OCI-M1 (cell line): ENCODE data around the gene TLR9.

ENCODE experiments used
- DNase-seq: peaks from one replicate; lab custom pipeline; 2025; lab: John Stamatoyannopoulos, UW

The TLR9 gene

DNA sequence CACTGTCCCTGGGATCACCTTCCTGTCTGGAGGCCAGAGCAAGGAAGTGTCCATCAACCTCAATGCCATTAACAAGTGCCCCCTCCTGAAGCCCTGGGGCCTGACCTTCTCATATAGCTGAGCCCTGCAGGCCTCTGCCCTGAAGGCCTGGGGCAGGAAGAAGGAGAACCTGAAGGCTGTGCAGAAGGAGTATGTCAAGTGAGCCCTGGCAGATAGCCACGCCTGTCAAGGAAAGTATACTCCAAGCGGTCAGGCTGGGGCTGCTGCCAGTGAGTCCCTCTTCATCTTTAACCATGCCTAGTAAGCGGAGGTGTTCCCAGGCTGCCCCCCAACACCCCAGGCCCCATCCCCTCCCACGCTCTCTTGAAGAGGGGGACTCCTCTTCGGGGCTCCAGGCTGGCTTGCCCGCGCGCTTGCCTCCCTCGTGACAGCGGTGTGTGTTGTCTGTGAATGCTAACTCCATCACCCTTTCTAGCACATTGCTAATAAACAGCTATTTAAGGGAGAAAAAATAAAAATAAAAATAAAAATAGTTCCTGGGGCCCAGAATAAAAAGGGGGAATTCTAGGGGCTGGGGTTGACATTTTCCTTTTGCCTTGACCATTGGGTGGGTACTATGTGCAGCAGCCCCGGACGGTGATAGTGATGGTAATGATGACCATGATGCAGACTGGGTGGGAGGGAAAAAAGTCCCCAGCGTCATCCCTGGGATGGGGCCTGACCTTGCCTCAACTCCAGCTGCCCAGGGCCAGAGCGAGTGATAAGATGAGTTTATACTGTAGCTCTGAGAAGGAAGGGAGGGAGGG, 30.8 kb downstream of the TLR9 start:
- no peak for DNase-seq

DNA sequence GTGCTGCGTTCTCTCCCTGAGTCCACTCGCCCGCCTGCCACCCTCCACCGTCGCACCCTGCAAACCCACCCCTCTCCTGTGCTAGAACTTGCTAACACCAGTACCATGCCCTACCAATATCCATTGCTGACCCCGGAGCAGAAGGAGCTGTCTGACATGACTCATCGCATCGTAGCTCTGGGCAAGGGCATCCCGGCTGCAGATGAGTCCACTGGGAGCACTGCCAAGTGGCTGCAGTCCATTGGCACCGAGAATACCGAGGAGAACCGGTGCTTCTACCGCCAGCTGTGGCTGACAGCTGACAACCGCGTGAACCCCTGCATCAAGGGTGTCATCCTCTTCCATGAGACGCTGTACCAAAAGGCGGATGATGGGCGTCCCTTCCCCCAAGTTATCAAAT, 32.4 kb downstream of the TLR9 start:
- DNase-seq = no peak

DNA sequence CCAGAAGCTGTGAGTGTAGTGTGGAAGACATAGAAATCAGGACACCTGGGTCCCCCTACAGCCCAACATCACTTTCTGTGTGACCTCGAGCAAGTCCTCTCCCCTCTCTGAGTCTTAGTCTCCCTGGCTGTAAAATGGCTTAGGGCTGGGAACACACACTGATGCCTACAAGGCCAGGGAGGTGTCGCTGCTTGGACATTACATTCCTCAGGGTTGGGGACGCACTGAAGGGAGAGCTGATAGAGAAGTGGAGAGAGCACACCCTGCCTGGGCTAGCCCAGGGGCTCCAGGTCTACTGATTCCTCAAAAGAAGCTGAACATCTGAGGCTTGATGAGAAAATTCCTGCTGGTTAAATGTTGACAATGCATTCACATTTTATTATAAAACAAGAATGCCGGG, 33.8 kb downstream of the TLR9 start:
- no peak for DNase-seq

DNA sequence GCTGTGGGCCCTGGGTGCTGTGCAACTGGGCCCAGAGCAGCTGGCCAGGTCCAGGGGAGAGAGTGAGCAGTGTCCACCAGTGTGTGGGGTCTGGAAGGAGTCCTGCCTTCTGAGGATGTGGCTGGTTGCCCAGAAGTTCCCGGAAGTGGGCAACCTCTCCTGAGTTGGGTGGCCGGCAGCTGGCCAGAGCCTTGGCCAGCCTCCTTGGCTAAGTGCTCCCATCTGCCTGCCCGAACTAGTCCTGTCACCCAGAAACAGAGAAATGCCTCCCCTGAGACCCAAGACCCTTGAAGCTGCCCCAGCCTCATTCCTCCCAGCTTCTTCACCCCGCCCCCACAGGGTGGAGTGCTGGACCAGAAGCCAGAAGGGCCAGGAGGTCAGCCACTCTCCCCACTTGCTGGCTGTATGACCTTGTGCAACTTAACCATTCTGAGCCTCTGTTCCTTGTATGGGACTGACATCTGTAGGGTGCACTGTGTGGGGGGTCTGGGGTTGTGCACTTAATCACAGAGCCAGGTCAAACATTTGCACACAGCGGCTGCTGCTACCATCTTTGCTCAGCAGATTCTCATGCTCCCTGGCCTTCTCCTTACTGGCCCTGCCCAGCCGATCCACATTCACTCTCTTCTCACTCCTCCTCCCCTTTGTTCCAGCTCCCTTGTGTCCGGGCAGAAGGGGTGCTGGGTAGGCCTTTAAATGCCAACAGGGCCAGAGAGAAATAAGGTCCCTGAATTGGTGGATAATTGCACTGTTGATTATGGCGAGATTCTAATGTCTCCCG, 35.0 kb downstream of the TLR9 start:
- peak; percentile 22 for DNase-seq

DNA sequence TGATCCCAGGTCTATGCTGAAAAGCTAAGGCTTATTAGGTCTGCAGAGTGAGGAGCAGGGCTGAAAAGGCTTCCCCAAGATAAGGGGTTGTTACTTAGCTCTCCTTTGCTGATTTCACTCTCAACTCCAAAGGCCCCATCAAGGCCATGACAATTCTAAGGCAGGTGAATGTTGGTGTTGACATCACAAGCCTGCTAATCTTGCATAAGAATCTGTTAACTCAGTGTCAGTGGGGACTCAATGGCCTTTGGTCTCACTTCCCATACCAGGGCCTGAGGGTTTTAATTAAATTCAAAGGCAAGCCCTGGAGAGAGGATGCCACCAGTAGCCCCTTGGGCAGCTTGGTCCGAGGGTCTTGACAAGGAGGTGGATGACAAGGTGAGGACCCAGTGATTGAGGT, 36.9 kb downstream of the TLR9 start:
- peak; percentile 49 for DNase-seq

DNA sequence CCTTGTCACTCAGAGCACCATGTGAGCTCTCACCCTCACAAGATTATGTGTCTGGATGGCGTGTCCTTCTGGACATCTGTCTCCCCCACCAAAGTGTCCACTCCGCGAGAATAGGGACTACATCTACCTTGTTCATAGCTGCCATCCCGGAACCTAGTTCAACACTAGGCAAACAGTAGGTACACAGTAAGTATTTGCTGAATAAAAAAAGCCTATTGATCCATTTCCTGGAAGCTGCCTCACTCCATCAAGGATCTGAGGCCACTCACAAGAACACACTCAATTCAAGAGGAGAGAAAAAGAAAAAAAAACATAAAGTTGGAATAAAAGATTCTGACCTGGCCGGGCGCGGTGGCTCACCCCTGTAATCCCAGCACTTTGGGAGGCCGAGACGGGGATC, 38.7 kb downstream of the TLR9 start:
- DNase-seq = no peak

DNA sequence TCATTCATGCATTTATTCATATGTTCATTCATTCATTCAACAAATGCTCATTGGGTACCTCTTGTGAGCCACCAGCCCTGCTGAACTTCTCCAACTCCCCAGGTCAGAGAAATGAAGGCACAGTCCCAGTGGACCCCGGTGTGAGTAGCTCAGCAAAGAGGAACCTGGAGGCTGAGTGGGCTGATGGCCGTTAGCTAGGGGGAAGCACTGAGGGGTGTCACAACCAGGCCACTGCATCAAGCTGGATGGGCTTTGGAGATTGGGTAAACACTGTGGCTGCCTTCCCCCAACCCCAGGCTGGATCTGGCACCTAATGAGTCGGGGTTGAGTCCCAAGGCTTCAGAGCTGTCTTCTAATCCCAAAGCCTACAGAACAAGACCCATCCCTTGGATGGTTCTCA, 39.6 kb downstream of the TLR9 start:
- peak; percentile 45 for DNase-seq

DNA sequence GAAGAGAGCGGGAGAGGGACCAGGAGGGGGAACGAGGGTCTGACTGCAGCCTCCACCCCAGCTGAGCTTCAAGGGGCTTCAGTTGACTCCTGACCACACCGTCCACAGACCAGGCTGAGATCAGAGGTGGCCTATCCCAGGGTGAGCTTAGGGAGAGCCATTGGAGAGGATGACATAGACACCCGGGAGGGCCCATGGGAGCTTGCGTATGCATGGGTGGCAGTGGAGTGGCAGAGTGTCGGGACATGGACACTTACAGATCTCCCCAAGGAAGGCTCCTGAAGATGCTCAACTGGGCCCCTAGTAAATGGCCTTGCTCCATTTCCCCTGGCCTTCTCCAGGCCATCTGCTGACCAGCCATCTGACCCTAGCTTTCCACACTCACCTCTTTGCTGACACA, 40.1 kb downstream of the TLR9 start:
- DNase-seq = no peak

DNA sequence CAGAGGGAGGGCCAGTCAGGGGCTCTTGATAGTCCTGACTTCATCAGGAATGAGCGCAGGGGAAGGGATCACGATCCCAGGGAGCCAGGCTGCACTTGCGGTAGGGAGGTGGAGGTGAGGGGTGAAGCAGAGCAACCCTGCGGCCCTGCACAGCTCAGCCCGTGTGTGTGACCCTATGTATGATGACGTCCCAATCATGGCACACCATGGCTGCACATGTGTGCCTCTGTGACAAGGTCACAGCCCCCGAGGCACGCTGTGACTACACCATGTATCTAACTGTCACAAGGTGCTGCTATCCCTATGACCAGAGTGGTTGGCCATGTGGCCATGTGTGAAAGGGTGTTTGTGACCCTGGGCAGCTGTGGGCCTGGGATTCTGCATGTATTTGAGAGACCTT, 40.8 kb downstream of the TLR9 start:
- DNase-seq = no peak

DNA sequence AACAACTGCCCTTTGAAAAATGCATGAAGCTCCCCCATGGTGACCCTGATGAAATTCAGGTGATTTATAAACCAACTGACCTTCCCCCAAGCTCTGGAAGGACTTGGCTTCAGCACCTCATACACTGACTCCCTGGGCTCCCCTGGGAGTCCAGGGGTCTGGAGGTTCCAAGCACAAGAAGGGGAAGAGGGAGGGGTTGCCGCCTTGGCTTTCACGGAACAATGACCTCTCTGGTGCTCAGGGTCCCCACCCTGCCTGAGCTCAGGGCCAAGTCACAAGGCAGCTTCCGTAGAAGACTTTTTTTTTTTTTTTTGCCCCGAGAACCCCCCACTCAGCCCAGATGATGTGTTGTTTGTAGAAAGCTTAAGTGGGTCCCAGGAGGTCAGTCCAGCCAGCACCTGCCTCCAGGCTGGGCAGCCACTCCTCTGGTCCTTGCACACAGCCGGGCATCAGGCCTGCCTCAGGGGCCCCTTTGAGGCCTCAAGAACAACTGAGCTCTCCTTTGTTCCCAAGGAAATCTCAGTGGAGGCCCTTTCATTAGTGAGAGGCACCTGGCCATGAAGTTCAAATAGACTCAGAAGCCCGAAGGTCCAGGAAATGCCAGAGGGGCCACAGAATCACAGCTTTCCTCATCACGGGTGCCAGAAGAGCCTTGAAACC, 41.5 kb downstream of the TLR9 start:
- DNase-seq = no peak

DNA sequence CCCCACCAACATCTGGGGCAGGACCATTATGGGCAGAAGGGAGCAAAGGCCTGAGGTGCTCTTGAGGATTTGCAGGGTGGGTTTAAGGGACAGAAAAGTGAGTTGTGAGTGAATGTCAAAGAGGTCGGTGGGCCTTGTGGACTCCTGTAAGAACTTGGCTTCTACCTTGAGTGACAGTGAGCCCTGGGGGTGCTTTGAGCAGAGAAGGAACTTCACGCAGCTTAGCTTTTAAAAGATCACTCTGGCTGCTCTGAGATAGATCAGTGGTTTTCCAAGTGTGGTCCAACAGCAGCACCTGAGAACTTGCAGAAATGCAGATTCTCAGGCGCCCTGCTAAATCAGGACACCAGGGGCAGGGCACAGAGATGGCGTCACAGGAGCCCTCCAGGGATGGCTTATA, 42.8 kb downstream of the TLR9 start:
- no peak for DNase-seq

DNA sequence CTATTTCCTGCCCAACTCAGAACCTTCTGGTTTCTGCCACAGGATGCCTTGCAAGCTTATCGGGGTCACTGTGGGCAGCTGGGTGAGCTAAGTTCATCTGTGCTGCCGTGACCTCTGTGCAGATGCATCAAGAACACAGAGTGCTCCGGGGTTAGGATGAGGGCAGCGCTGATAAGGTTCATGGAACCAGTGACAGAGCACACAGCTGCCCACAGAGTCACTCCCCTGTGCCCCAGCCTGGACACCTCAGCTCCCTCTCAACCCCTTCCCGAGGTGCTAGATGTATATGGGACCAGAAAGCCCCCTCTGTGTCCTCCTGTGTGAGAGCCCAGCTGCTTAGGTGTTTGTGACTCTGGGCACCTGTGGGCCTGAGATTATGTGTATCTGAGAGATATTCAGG, 43.2 kb downstream of the TLR9 start:
- peak; percentile 62 for DNase-seq

DNA sequence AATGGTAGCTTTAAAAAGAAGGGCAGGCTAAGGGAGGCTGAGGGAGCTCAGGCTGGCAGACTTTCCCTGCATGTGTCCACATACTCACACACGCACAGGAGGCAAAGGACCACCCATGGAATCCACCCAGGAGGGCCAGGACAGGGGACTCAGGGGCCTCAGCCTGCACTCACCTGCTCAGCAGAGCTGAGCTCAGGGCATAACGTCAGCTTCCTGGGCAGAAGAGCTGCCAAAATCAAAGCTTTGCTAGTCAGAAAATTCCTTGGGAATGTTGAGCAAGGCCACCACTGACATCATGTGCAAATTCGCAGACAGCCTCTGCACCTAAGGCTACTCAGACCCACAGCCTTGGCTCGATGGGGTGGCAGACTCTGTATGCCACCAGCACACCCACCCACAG, 43.9 kb downstream of the TLR9 start:
- no peak for DNase-seq

DNA sequence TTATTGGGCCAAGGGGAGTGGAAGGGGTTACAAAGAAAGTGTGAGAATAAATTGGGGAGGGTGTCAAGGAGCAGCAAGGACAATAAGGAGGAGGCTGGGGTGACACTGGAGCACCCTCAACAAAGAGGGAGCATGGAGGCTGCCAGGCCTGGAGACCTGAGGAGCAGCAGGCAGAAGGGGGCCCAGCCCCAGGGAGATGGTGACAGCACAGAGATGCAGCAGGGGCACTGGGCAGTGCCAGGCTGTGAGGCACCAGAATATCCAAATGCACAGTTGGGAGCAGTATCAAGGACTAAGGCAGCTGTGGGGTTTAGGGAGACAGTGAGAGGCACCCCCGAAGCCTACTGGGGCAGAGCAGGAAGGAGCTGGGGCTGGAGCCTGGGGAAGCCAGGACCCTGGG, 46.9 kb downstream of the TLR9 start:
- DNase-seq = no peak

DNA sequence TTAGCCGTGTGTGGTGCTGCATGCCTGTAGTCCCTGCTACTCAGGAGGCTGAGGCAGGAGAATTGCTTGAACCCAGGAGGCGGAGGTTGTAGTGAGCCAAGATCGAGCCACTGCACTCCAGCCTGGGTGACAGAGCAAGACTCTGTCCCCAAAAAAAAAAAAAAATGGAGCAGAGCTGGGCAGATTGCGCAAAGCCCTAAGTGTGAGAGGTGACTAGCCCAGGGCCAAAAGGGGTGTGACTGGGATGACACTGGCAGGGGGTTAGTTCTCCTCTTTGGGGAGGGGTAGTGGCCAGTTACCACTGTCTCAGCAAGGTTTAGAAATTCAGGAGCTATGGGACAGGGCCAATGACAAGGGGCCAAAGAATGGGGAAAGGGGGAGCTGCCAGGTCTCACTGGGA, 47.3 kb downstream of the TLR9 start:
- peak; percentile 14 for DNase-seq

DNA sequence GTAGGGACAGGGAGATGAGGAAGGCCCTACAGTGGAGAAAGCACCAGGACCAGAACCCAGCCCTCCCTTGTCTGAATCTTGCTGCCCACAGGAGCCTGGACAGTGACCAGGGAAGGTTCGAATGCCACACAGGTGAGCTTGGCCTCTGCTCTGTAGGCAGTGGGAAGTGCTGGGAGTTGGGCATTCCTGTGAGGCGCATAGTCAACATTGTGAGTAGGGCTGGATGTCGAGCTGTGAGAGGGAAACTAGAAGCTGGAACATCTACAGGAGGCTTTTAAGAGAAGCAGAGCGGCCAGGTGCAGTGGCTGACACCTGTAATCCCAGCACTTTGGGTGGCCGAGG, 47.8 kb downstream of the TLR9 start:
- DNase-seq = no peak

DNA sequence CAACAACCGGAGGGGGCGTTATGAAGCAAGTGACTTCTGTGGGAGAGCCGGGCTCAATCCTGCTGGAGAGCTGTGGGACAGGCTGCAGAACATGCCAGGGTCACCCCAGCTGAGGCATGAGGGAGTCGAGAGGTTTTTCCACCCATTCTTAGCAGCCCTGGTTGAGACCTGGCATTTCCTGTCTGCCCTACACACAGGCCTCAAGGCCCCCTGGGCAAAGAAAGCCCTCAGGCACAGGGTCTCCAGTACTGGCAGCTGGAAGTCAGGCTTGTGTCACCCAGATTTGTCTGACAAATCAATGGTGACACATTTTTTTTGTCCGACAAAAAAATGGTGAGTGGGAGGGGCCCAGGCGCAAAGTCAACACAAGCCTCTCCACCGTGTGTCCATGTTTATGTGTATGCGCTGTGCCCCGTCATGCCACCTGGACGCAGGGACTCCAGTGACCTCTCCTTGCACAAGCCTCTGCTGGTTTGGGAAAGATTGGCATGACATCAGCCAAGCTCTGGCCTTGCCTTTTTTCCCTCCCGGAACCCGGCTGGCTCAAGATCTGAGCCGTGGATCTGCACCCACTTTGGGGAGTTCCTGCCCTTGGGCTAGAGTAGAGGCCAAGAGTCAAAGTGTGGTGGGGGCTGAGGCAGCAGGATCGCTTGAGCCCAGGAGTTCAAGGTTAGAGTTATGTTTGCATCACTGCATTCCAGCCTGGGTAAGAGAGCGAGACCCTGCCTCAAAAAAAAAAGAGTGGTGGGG, 48.3 kb downstream of the TLR9 start:
- DNase-seq = no peak

DNA sequence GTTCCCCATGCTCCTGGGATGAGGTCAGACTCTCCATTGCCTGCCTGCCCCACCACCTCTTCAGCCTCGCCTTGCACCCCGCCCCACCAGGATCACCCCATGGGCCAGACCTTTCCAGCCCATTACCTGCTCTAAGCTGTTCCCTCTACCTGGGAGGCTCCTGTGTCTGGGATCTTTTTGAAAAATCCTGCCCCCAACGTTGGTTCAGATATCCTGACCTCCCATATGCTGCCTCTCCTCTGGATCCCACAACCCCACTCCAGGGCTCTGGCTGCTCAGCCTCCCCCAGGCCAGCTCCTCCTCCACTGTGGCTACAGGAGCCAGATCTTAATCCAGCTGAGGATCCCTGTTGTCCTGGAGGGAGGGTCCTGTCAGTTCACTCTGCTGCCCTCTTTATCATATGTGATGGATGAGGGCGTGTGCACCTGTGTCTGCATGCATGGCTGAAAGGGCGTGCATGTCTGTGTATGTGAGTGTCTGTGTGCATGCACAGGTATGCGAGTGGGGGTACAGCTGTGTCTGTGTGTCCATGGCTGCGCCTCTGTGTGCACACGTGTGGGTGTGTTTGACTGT, 49.2 kb downstream of the TLR9 start:
- DNase-seq = no peak

DNA sequence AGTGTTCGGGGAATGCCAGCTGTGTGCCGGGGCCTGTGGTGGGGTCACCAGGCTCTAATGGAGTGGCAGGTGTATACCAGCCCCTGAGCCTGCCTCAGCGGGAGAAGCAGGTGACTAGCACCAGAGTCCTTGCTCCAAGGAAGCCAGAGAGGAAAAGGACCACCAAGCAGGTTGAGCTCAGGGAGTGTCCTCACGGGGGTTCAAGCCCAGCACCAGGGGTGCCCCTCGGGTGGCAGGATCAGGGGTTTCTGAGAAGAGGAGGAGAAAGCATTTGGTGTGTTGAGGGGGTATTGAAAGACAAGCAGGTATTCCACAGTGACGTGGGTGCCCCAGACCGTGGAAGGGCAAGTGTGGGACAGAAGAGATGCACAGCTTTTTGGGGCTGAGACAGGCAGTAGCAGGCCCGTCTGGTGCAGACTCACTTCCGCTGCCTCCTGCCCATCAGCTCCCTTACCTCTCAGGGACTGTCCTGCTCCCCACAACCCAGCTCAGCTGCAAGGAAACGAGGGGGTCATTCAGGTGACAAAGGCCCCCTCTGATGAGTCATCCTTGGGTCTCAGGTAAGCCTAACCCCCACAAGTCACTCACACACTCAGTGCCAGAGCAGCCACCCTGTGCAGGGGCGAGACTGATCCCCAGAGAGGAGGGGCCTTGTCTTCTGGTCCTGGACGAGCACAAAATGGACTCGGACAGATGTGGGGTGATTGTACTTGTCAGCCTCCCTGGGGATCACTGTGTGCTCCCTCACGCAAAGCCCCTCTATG, 49.8 kb downstream of the TLR9 start:
- no peak for DNase-seq

DNA sequence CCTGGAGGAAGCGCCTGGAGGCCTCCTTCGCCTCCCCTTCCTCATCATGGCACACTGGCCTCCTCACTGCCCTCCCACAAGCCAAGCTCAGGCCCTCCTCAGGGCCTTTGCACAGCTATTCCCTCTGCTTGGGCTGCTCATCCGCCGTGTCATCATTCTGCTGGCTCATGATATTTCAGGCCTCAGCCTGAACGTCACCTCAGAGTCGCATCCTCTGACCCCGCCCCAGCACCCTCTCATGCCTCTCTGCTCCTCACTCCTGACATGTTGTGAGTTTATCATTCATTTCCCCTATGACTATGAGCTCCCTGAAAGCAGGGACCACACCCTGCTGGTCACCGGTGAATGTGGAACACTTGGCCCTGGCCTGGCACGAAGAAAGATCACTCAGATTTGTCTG, 50.5 kb downstream of the TLR9 start:
- DNase-seq = no peak

DNA sequence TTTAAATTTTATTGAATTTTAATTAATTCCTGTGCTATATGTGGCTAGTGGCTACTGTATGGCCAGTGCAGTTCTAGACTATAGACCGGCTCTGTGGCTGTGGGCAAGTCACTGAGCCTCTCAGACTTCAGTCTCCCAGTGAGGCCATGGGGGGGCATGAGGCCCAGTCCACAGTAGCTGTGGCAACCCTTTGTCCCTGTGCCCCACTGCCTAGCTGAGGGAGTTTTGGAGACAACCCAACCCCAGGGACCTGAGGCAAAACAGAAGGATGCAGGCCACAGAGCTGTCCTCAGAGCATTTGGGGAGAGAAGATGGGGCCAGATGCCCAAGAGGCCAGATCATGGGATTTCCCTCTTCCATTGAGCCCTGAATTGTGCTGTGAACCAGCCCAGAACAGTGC, 52.3 kb downstream of the TLR9 start:
- DNase-seq = no peak
